Measurements from ENCODE around the gene KSR1. TPM values are rescaled to one million over a fixed set of nuclear protein-coding genes. Genes with fewer than 3 reads are reported as not detected.

KSR1 gene
- total RNA-seq, 1 experiment from 2014 or later: 19.1 TPM

- CTCF ChIA-PET: no interaction called here
- no peak overlapping the region for H3K4me3 ChIP-seq
- no peaks in the 10 kb centered on the region for H3K9me3 ChIP-seq (ENCODE audit: insufficient read depth, low read depth)
- intact Hi-C loops (cut with micrococcal nuclease; ENCODE audit: unreplicated experiment): no loop called here
- H3K27me3 ChIP-seq (ENCODE audit: insufficient read depth, low read depth): no peaks in the 10 kb centered on the region
- POLR2A ChIA-PET (ENCODE audit: unreplicated experiment): no interaction called here
- no peaks in the 10 kb centered on the region for H4K20me1 ChIP-seq (ENCODE audit: insufficient read depth)
- TF ChIP-seq CTCF (conservative IDR thresholded peaks at IDR 0.05) (no peak), EZH2 (IDR thresholded peaks at IDR 0.05; ENCODE audit: low read depth) (no peak)
- H3K27ac ChIP-seq: no peak overlapping the region
- H3K36me3 ChIP-seq (ENCODE audit: low read depth): no peaks in the 10 kb centered on the region
- H2AFZ ChIP-seq: no peak overlapping the region
- H3K79me2 ChIP-seq (ENCODE audit: low read depth): no peaks in the 10 kb centered on the region
- H3F3A ChIP-seq (ENCODE audit: insufficient read depth, low read depth): peaks cover 20% of the 10 kb centered on the region
- BruUV-seq (replicated peaks): no TSS peak
- peaks cover 24% of the 10 kb centered on the region for H3K4me1 ChIP-seq (replicated peaks; ENCODE audit: insufficient read depth)
- no peaks in the 10 kb centered on the region for H3K9me2 ChIP-seq (ENCODE audit: insufficient read depth)
- DNase-seq: no peak
- H3K4me2 ChIP-seq: no peak overlapping the region
These were observed 6.7 kb upstream of the KSR1 start for GRCh38 chr17:27449541-27449940.

- Histone ChIP-seq H3K27me3 (ENCODE audit: insufficient read depth, low read depth) (no peaks in the 10 kb centered on the region), H3K9me3 (ENCODE audit: insufficient read depth, low read depth) (no peaks in the 10 kb centered on the region), H3K36me3 (ENCODE audit: low read depth) (no peaks in the 10 kb centered on the region), H3K4me2 (no peak overlapping the region), H2AFZ (no peak overlapping the region), H3K4me1 (replicated peaks; ENCODE audit: insufficient read depth) (peaks cover 24% of the 10 kb centered on the region), H3K27ac (no peak overlapping the region), H3F3A (ENCODE audit: insufficient read depth, low read depth) (peaks cover 21% of the 10 kb centered on the region), H4K20me1 (ENCODE audit: insufficient read depth) (no peaks in the 10 kb centered on the region), H3K4me3 (no peak overlapping the region), H3K79me2 (ENCODE audit: low read depth) (no peaks in the 10 kb centered on the region), H3K9me2 (ENCODE audit: insufficient read depth) (no peaks in the 10 kb centered on the region)
- POLR2A ChIA-PET (ENCODE audit: unreplicated experiment): no interaction called here
- no peak for DNase-seq
- intact Hi-C loops (cut with micrococcal nuclease; ENCODE audit: unreplicated experiment): loop anchor here (10.0 kb wide), 1 partner anchor 205 kb away; no protein-coding TSS in a partner anchor
- CTCF ChIA-PET: no interaction called here
- no TSS peak for BruUV-seq (replicated peaks)
- no peak for TF ChIP-seq CTCF (conservative IDR thresholded peaks at IDR 0.05)
- no peak for TF ChIP-seq EZH2 (IDR thresholded peaks at IDR 0.05; ENCODE audit: low read depth)
These were observed 6.3 kb upstream of the KSR1 start for GRCh38 chr17:27449988-27450387.

GRCh38 chr17:27450416-27450815, 5.8 kb upstream of the KSR1 start:
- Histone ChIP-seq H3K4me1 (replicated peaks; ENCODE audit: insufficient read depth) (peaks cover 23% of the 10 kb centered on the region), H3F3A (ENCODE audit: insufficient read depth, low read depth) (peaks cover 25% of the 10 kb centered on the region), H4K20me1 (ENCODE audit: insufficient read depth) (no peaks in the 10 kb centered on the region), H3K27me3 (ENCODE audit: insufficient read depth, low read depth) (no peaks in the 10 kb centered on the region), H3K79me2 (ENCODE audit: low read depth) (no peaks in the 10 kb centered on the region), H2AFZ (no peak overlapping the region), H3K4me3 (no peak overlapping the region), H3K27ac (no peak overlapping the region), H3K9me3 (ENCODE audit: insufficient read depth, low read depth) (no peaks in the 10 kb centered on the region), H3K36me3 (ENCODE audit: low read depth) (no peaks in the 10 kb centered on the region), H3K4me2 (no peak overlapping the region), H3K9me2 (ENCODE audit: insufficient read depth) (no peaks in the 10 kb centered on the region)
- intact Hi-C loops (cut with micrococcal nuclease; ENCODE audit: unreplicated experiment): loop anchor here (10.0 kb wide), 1 partner anchor 206 kb away; no protein-coding TSS in a partner anchor
- no peak for DNase-seq
- no TSS peak for BruUV-seq (replicated peaks)
- POLR2A ChIA-PET (ENCODE audit: unreplicated experiment): no interaction called here
- TF ChIP-seq EZH2 (IDR thresholded peaks at IDR 0.05; ENCODE audit: low read depth) (no peak), CTCF (conservative IDR thresholded peaks at IDR 0.05) (no peak)
- CTCF ChIA-PET: no interaction called here
